GM23338 (cell line): ENCODE data around the gene DIP2B. TPM values are rescaled to one million over a fixed set of nuclear protein-coding genes. Genes with fewer than 3 reads are reported as not detected.

Source experiments
- ATAC-seq: fragments of 200-7000 bp; cut with Tn5 transposase; 3 replicates; pipeline ENCODE4 v1.9.1; 2020
- DNase-seq: peaks from one replicate; pipeline ENCODE4 v3.0.0-alpha.2; 2015; ENCODE audit warnings: low spot score
- H2AFZ ChIP-seq: fragments of 200-600 bp; sonication (generic); 2 replicates; pipeline ENCODE4 v1.8.0; 2016; ENCODE audit warnings: antibody characterized with exemption, mild to moderate bottlenecking, moderate library complexity
- H3F3A ChIP-seq: fragments of 200-600 bp; sonication (generic); replicated peaks from 2 replicates; pipeline ENCODE4 v1.8.0; 2017; ENCODE audit warnings: antibody characterized with exemption, mixed run types, low read depth
- H3K27ac ChIP-seq: fragments of 200-600 bp; sonication (generic); 2 replicates; pipeline ENCODE4 v1.6.1; 2016; ENCODE audit warnings: low read depth
- H3K27me3 ChIP-seq: fragments of 200-600 bp; sonication (generic); 2 replicates; pipeline ENCODE4 v1.8.0; 2016; ENCODE audit warnings: mild to moderate bottlenecking, mixed run types, moderate library complexity; ENCODE audit not compliant: insufficient read depth
- H3K36me3 ChIP-seq: fragments of 200-600 bp; sonication (generic); 2 replicates; pipeline ENCODE4 v1.8.0; 2016; ENCODE audit warnings: mild to moderate bottlenecking; ENCODE audit not compliant: insufficient read depth
- H3K4me1 ChIP-seq: fragments of 200-600 bp; sonication (generic); 2 replicates; pipeline ENCODE4 v1.8.0; 2016; ENCODE audit warnings: mild to moderate bottlenecking, moderate library complexity; ENCODE audit not compliant: insufficient read depth
- H3K4me2 ChIP-seq: fragments of 200-600 bp; sonication (generic); 2 replicates; pipeline ENCODE4 v1.7.1; 2017; ENCODE audit warnings: mixed run types
- H3K4me3 ChIP-seq: fragments of 200-600 bp; sonication (generic); 2 replicates; pipeline ENCODE4 v1.6.1; 2016; ENCODE audit warnings: mixed run types
- H3K79me2 ChIP-seq: fragments of 200-600 bp; sonication (generic); replicated peaks from 2 replicates; pipeline ENCODE4 v1.8.0; 2017; ENCODE audit warnings: mild to moderate bottlenecking; ENCODE audit not compliant: insufficient read depth
- H3K9me2 ChIP-seq: fragments of 200-600 bp; sonication (generic); 2 replicates; pipeline ENCODE4 v1.8.0; 2017; ENCODE audit not compliant: insufficient read depth
- H4K20me1 ChIP-seq: fragments of 200-600 bp; sonication (generic); replicated peaks from 2 replicates; pipeline ENCODE4 v1.8.0; 2017; ENCODE audit warnings: mild to moderate bottlenecking; ENCODE audit not compliant: insufficient read depth
- H3K27ac Mint-ChIP-seq: 2 replicates; pipeline ENCODE4 v1.8.0; 2020; ENCODE audit warnings: inconsistent platforms, mild to moderate bottlenecking, moderate library complexity, mixed read lengths
- H3K27me3 Mint-ChIP-seq: 3 replicates; pipeline ENCODE4 v1.8.0; 2022; ENCODE audit warnings: low read depth, mild to moderate bottlenecking, moderate library complexity, mixed read lengths, inconsistent platforms; ENCODE audit not compliant: insufficient read depth, poor library complexity
- H3K36me3 Mint-ChIP-seq: 3 replicates; pipeline ENCODE4 v1.8.0; 2021; ENCODE audit warnings: low read depth, mild to moderate bottlenecking, inconsistent platforms, moderate library complexity, mixed read lengths
- H3K4me1 Mint-ChIP-seq: 3 replicates; pipeline ENCODE4 v1.8.0; 2020; ENCODE audit warnings: mild to moderate bottlenecking, inconsistent platforms, mixed read lengths
- H3K4me3 Mint-ChIP-seq: 3 replicates; pipeline ENCODE4 v1.8.0; 2021; ENCODE audit warnings: moderate library complexity, mild to moderate bottlenecking, inconsistent platforms, mixed read lengths
- H3K9me3 Mint-ChIP-seq: 3 replicates; pipeline ENCODE4 v1.8.0; 2020; ENCODE audit warnings: moderate library complexity, mild to moderate bottlenecking, inconsistent platforms, mixed read lengths
- CREB1 ChIP-seq: fragments of 250-450 bp; sonication (Bioruptor Pico); IDR thresholded peaks from 2 replicates; pipeline ENCODE4 v1.5.0; 2020; ENCODE audit warnings: low read depth, mild to moderate bottlenecking, moderate library complexity
- EZH2 ChIP-seq: fragments of 200-600 bp; sonication (generic); IDR thresholded peaks from one replicate; pipeline ENCODE4 v1.8.0; 2017; ENCODE audit warnings: antibody characterized with exemption, mild to moderate bottlenecking, low read depth; ENCODE audit not compliant: unreplicated experiment
- JUNB ChIP-seq: IDR thresholded peaks from one replicate; pipeline ENCODE4 v1.6.1; 2016; ENCODE audit warnings: antibody characterized with exemption; ENCODE audit not compliant: unreplicated experiment
- POLR2AphosphoS5 ChIP-seq: IDR thresholded peaks from 2 replicates; pipeline ENCODE4 v1.6.1; 2016; ENCODE audit warnings: antibody characterized with exemption, low read depth
- REST ChIP-seq: IDR thresholded peaks from one replicate; pipeline ENCODE4 v1.6.1; 2018; ENCODE audit warnings: antibody characterized with exemption; ENCODE audit not compliant: unreplicated experiment
- ZNF114 ChIP-seq: fragments of 250-450 bp; sonication (Bioruptor Pico); IDR thresholded peaks from 2 replicates; pipeline ENCODE4 v1.5.0; 2020; ENCODE audit warnings: mild to moderate bottlenecking, moderate library complexity
- ZNF331 ChIP-seq: fragments of 250-450 bp; sonication (Bioruptor Pico); IDR thresholded peaks from 2 replicates; pipeline ENCODE4 v1.5.0; 2020; ENCODE audit warnings: low read depth, mild to moderate bottlenecking, moderate library complexity
- ZNF462 ChIP-seq: fragments of 250-450 bp; sonication (Bioruptor Pico); IDR thresholded peaks from 2 replicates; pipeline ENCODE4 v1.5.0; 2020; ENCODE audit warnings: mild to moderate bottlenecking, moderate library complexity
- polyA plus RNA-seq: library from polyadenylated mRNA; unstranded; fragments of >200 nt; fragmentation: Nextera tagmentation; extraction: Ambion mirVana; gene quantifications from 2 replicates; pipeline ENCODE4 v1.2.1, GENCODE V29; 2016
- total RNA-seq: library from RNA; depleted of rRNA; stranded (reverse); fragments of >200 nt; shearing (Covaris generic); gene quantifications from 2 replicates; pipeline ENCODE4 v1.2.3, GENCODE V29; 2014
- TF ChIP-seq, protein P1 (sequence below): IDR thresholded peaks from 2 replicates; pipeline ENCODE4 v1.6.1; 2016; ENCODE audit warnings: antibody characterized with exemption
- TF ChIP-seq, protein P2 (sequence below), 2 experiments: fragments of 200-600 bp in 1 of 2; sonication (generic) in 1 of 2; conservative IDR thresholded peaks; 2 replicates each; pipeline versions ENCODE4 v1.5.1 to v1.6.1; 2016 to 2017; ENCODE audit warnings: antibody characterized with exemption in 2 of 2, low read depth in 2 of 2, mild to moderate bottlenecking in 2 of 2, moderate library complexity in 1 of 2

Gene DIP2B
- total and polyA plus RNA-seq, 2 experiments from 2014 or later = 8.0 to 36.4 TPM

DNA sequence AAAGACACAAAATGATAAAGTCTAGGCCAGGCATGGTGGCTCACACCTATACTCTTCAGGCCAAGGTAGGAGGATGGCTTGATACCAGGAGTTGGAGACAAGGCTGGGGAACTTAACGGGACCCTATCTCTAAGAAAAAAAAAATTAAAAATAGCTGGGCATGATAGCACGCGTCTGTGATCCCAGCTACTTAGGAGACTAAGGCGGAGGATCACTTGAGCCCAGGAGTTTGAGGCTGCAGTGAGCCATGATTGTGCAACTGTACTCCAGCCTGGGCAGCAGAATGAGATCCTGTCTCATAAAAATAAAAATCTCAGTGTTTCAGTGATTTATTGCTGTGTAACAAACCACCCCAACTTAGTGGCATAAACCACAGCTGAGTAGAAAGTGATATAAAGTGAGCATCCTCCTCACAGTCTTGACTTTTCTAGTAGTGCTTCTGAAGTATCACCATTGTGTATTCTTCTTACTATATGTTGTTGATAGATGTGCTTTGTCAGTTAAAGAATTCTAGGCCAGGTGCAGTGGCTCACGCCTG is 248.5 kb downstream of the DIP2B start (continued):
- no peak for TF ChIP-seq ZNF462 (CRISPR knock-in tag)
- TF ChIP-seq REST = no peak
- no peak for TF ChIP-seq JUNB

DNA sequence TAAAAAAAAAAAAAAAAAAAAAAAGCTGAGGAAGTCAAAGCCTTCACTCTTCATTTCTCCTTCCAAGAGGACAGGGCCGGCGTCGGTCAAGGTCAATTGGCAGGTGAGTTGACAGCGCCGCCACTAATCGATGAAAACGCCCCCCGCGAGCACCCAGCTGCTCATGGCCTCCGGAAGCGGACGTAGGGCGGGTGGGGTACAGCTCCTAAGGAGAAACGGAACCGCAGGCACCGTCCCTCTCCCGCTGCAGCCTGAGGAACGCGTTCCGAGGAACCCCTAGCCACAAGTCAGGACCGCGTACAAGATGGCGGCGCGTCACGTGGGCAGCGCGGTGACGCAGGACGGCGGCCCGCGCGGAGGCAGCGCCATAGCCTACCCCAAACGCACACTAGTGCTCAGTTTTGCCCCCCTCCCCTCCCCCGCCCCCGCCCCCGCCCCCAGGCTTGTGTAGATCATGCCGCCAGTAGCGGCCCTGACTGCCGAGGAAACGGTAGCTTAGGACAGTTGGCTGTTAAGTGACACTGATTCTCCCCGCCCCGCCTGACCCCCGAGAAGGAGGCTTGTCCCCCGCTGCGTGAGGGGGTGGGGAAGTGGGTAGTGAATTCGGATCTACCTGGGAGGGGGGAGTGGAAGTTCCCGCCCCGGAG is 259.0 kb downstream of the DIP2B start, which contains the start of gene ATF1:
TSS of gene ATF1 (plus strand) at position 463 of the 647 bp plus-strand sequence. CDS start 16,045 bp downstream, outside the sequence.
- ATAC-seq = peak; percentile 86
- peak within 1 kb of the TSS; percentile 82 for H3K4me3 Mint-ChIP-seq
- Histone ChIP-seq H3F3A (peaks cover 16% of the 10 kb centered on the region), H3K4me3 (peak within 1 kb of the TSS; percentile 74), H3K9me2 (no peaks in the 10 kb centered on the region), H3K79me2 (peaks cover 50% of the 10 kb centered on the region), H3K4me2 (peak within 1 kb of the TSS; percentile 92), H3K4me1 (peaks cover 16% of the 10 kb centered on the region), H2AFZ (peak within 1 kb of the TSS; percentile 86), H3K36me3 (no peaks in the 10 kb centered on the region), H3K27ac (peak within 1 kb of the TSS; percentile 99), H4K20me1 (0 out of 2 replicates have a peak, but pooled peaks cover 6% of the 10 kb centered on the region), H3K27me3 (no peaks in the 10 kb centered on the region)
- peaks cover 9% of the 10 kb centered on the region for H3K36me3 Mint-ChIP-seq
- H3K27ac Mint-ChIP-seq = peak within 1 kb of the TSS; percentile 99
- TF ChIP-seq ZNF331 (CRISPR knock-in tag) = no peak
- TF ChIP-seq, protein P1, sequence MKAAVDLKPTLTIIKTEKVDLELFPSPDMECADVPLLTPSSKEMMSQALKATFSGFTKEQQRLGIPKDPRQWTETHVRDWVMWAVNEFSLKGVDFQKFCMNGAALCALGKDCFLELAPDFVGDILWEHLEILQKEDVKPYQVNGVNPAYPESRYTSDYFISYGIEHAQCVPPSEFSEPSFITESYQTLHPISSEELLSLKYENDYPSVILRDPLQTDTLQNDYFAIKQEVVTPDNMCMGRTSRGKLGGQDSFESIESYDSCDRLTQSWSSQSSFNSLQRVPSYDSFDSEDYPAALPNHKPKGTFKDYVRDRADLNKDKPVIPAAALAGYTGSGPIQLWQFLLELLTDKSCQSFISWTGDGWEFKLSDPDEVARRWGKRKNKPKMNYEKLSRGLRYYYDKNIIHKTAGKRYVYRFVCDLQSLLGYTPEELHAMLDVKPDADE = peak; percentile 40; the same call in 1 of the 2 replicates
- no peak for TF ChIP-seq EZH2
- TF ChIP-seq POLR2AphosphoS5 = peak; percentile 96
- TF ChIP-seq CREB1 (CRISPR knock-in tag) = peak; percentile 93
- TF ChIP-seq, protein P2, sequence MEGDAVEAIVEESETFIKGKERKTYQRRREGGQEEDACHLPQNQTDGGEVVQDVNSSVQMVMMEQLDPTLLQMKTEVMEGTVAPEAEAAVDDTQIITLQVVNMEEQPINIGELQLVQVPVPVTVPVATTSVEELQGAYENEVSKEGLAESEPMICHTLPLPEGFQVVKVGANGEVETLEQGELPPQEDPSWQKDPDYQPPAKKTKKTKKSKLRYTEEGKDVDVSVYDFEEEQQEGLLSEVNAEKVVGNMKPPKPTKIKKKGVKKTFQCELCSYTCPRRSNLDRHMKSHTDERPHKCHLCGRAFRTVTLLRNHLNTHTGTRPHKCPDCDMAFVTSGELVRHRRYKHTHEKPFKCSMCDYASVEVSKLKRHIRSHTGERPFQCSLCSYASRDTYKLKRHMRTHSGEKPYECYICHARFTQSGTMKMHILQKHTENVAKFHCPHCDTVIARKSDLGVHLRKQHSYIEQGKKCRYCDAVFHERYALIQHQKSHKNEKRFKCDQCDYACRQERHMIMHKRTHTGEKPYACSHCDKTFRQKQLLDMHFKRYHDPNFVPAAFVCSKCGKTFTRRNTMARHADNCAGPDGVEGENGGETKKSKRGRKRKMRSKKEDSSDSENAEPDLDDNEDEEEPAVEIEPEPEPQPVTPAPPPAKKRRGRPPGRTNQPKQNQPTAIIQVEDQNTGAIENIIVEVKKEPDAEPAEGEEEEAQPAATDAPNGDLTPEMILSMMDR (conservative IDR thresholded peaks at IDR 0.05; ENCODE audit: low read depth in 2 of 2) = no peak
- TF ChIP-seq ZNF114 = no peak
- no peak for TF ChIP-seq JUNB
- peaks cover 27% of the 10 kb centered on the region for H3K4me1 Mint-ChIP-seq
- peaks cover 12% of the 10 kb centered on the region for H3K27me3 Mint-ChIP-seq
- peak; percentile 93 for DNase-seq
- H3K9me3 Mint-ChIP-seq = peaks cover 2% of the 10 kb centered on the region; the same call in 1 of the 3 replicates
